Measurements from ENCODE around the gene PTX4.

The PTX4 gene

GRCh38 chr16:1506494-1507213 is 17.9 kb upstream of the PTX4 start:
- no peak overlapping the region for H3K27ac ChIP-seq (ENCODE audit: low read depth, low read length, severe bottlenecking)
- H3K9me3 ChIP-seq (ENCODE audit: control insufficient read depth, low read length) = no peaks in the 10 kb centered on the region
- H3K4me3 ChIP-seq (ENCODE audit: extremely low read depth, insufficient read depth, low read length, poor library complexity, severe bottlenecking) = no peak overlapping the region
- WGBS, 2 experiments (ENCODE audit: insufficient coverage in 2 of 2) = 95 to 96% methylated on average over 30 to 36 of the region's 37 CpGs
- H3K36me3 ChIP-seq (ENCODE audit: control insufficient read depth, insufficient read depth, low read length) = peaks cover 62% of the 10 kb centered on the region
- H3K4me1 ChIP-seq (ENCODE audit: control insufficient read depth, insufficient read depth, low read length, poor library complexity, severe bottlenecking) = no peaks in the 10 kb centered on the region

- Histone ChIP-seq H3K27ac (ENCODE audit: low read depth, low read length, severe bottlenecking) (no peak overlapping the region), H3K4me3 (ENCODE audit: extremely low read depth, insufficient read depth, low read length, poor library complexity, severe bottlenecking) (no peak overlapping the region), H3K36me3 (ENCODE audit: control insufficient read depth, insufficient read depth, low read length) (peaks cover 65% of the 10 kb centered on the region), H3K9me3 (ENCODE audit: control insufficient read depth, low read length) (no peaks in the 10 kb centered on the region), H3K4me1 (ENCODE audit: control insufficient read depth, insufficient read depth, low read length, poor library complexity, severe bottlenecking) (no peaks in the 10 kb centered on the region)
- WGBS, 2 experiments (ENCODE audit: insufficient coverage in 2 of 2) = 95 to 97% methylated on average over 18 to 19 of the region's 22 CpGs
Observed at GRCh38 chr16:1505912-1506311, 17.2 kb upstream of the PTX4 start.

GRCh38 chr16:1505073-1505844 is 16.5 kb upstream of the PTX4 start:
- 95% methylated on average over 30 to 35 of the region's 37 CpGs for WGBS, 2 experiments (ENCODE audit: insufficient coverage in 2 of 2)
- Histone ChIP-seq H3K9me3 (ENCODE audit: control insufficient read depth, low read length) (no peaks in the 10 kb centered on the region), H3K36me3 (ENCODE audit: control insufficient read depth, insufficient read depth, low read length) (peaks cover 67% of the 10 kb centered on the region), H3K4me3 (ENCODE audit: extremely low read depth, insufficient read depth, low read length, poor library complexity, severe bottlenecking) (no peak overlapping the region), H3K27ac (ENCODE audit: low read depth, low read length, severe bottlenecking) (no peak overlapping the region), H3K4me1 (ENCODE audit: control insufficient read depth, insufficient read depth, low read length, poor library complexity, severe bottlenecking) (no peaks in the 10 kb centered on the region)

GRCh38 chr16:1503110-1503955 is 14.6 kb upstream of the PTX4 start:
- 96 to 97% methylated on average over 30 to 34 of the region's 37 CpGs for WGBS, 2 experiments (ENCODE audit: insufficient coverage in 2 of 2)
- Histone ChIP-seq H3K36me3 (ENCODE audit: control insufficient read depth, insufficient read depth, low read length) (peaks cover 68% of the 10 kb centered on the region), H3K27ac (ENCODE audit: low read depth, low read length, severe bottlenecking) (no peak overlapping the region), H3K4me3 (ENCODE audit: extremely low read depth, insufficient read depth, low read length, poor library complexity, severe bottlenecking) (no peak overlapping the region), H3K9me3 (ENCODE audit: control insufficient read depth, low read length) (no peaks in the 10 kb centered on the region), H3K4me1 (ENCODE audit: control insufficient read depth, insufficient read depth, low read length, poor library complexity, severe bottlenecking) (no peaks in the 10 kb centered on the region)

- no peaks in the 10 kb centered on the region for H3K9me3 ChIP-seq (ENCODE audit: control insufficient read depth, low read length)
- H3K4me3 ChIP-seq (ENCODE audit: extremely low read depth, insufficient read depth, low read length, poor library complexity, severe bottlenecking) = no peak overlapping the region
- peaks cover 73% of the 10 kb centered on the region for H3K36me3 ChIP-seq (ENCODE audit: control insufficient read depth, insufficient read depth, low read length)
- whole genome bisulfite sequencing, 2 experiments (ENCODE audit: insufficient coverage in 2 of 2) = 97 to 99% methylated on average over 36 to 40 of the region's 42 CpGs
- H3K27ac ChIP-seq (ENCODE audit: low read depth, low read length, severe bottlenecking) = no peak overlapping the region
- no peaks in the 10 kb centered on the region for H3K4me1 ChIP-seq (ENCODE audit: control insufficient read depth, insufficient read depth, low read length, poor library complexity, severe bottlenecking)
Observed at GRCh38 chr16:1502092-1503004, 13.6 kb upstream of the PTX4 start.

- peaks cover 80% of the 10 kb centered on the region for H3K36me3 ChIP-seq (ENCODE audit: control insufficient read depth, insufficient read depth, low read length)
Observed at GRCh38 chr16:1501630-1502029, 12.9 kb upstream of the PTX4 start.

GRCh38 chr16:1500465-1501150 is 11.9 kb upstream of the PTX4 start:
- H3K4me1 ChIP-seq (ENCODE audit: control insufficient read depth, insufficient read depth, low read length, poor library complexity, severe bottlenecking) = no peaks in the 10 kb centered on the region
- no peak overlapping the region for H3K27ac ChIP-seq (ENCODE audit: low read depth, low read length, severe bottlenecking)
- H3K36me3 ChIP-seq (ENCODE audit: control insufficient read depth, insufficient read depth, low read length) = peaks cover 76% of the 10 kb centered on the region
- no peaks in the 10 kb centered on the region for H3K9me3 ChIP-seq (ENCODE audit: control insufficient read depth, low read length)
- 96 to 97% methylated on average over 42 of the region's 44 CpGs for WGBS, 2 experiments (ENCODE audit: insufficient coverage in 2 of 2)
- no peak overlapping the region for H3K4me3 ChIP-seq (ENCODE audit: extremely low read depth, insufficient read depth, low read length, poor library complexity, severe bottlenecking)

More at GRCh38 chr16:1501630-1502029, 12.9 kb upstream of the PTX4 start:
- 94 to 99% methylated on average over 19 to 21 of the region's 23 CpGs for WGBS, 2 experiments (ENCODE audit: insufficient coverage in 2 of 2)
- no peak overlapping the region for H3K4me3 ChIP-seq (ENCODE audit: extremely low read depth, insufficient read depth, low read length, poor library complexity, severe bottlenecking)
- no peak overlapping the region for H3K27ac ChIP-seq (ENCODE audit: low read depth, low read length, severe bottlenecking)
- no peaks in the 10 kb centered on the region for H3K4me1 ChIP-seq (ENCODE audit: control insufficient read depth, insufficient read depth, low read length, poor library complexity, severe bottlenecking)
- no peaks in the 10 kb centered on the region for H3K9me3 ChIP-seq (ENCODE audit: control insufficient read depth, low read length)

- no peaks in the 10 kb centered on the region for H3K9me3 ChIP-seq (ENCODE audit: control insufficient read depth, low read length)
- 95 to 97% methylated on average over 29 to 35 of the region's 36 CpGs for WGBS, 2 experiments (ENCODE audit: insufficient coverage in 2 of 2)
- H3K4me3 ChIP-seq (ENCODE audit: extremely low read depth, insufficient read depth, low read length, poor library complexity, severe bottlenecking) = no peak overlapping the region
- H3K36me3 ChIP-seq (ENCODE audit: control insufficient read depth, insufficient read depth, low read length) = peaks cover 78% of the 10 kb centered on the region
- no peak overlapping the region for H3K27ac ChIP-seq (ENCODE audit: low read depth, low read length, severe bottlenecking)
- peaks cover 3% of the 10 kb centered on the region for H3K4me1 ChIP-seq (ENCODE audit: control insufficient read depth, insufficient read depth, low read length, poor library complexity, severe bottlenecking)
Observed at GRCh38 chr16:1499756-1500464, 11.2 kb upstream of the PTX4 start.

GRCh38 chr16:1498899-1499676 is 10.3 kb upstream of the PTX4 start:
- Histone ChIP-seq H3K4me1 (ENCODE audit: control insufficient read depth, insufficient read depth, low read length, poor library complexity, severe bottlenecking) (peaks cover 4% of the 10 kb centered on the region), H3K36me3 (ENCODE audit: control insufficient read depth, insufficient read depth, low read length) (peaks cover 82% of the 10 kb centered on the region), H3K9me3 (ENCODE audit: control insufficient read depth, low read length) (no peaks in the 10 kb centered on the region), H3K4me3 (ENCODE audit: extremely low read depth, insufficient read depth, low read length, poor library complexity, severe bottlenecking) (no peak overlapping the region), H3K27ac (ENCODE audit: low read depth, low read length, severe bottlenecking) (no peak overlapping the region)
- WGBS, 2 experiments (ENCODE audit: insufficient coverage in 2 of 2) = 95 to 97% methylated on average over 28 to 30 of the region's 35 CpGs

Data from mesodermal cell (in vitro differentiated cells).